Body of pancreas (tissue), 4 donors: ENCODE results near the gene NKTR.

Experiments used
- CTCF ChIP-seq, 7 experiments: fragments of 450-650 bp in 4 of 7; fragments of 200-600 bp in 3 of 7; sonication (generic) in 3 of 7; IDR thresholded peaks; one replicate each; pipeline ENCODE4 v1.5.1; 2016 to 2019; ENCODE audit warnings: antibody characterized with exemption in 7 of 7
- POLR2A ChIP-seq, 3 donors: fragments of 450-650 bp; IDR thresholded peaks; one replicate each; pipeline ENCODE4 v1.6.1; 2016; ENCODE audit warnings: antibody characterized with exemption in 3 of 3, mild to moderate bottlenecking in 2 of 3

- TF ChIP-seq CTCF (IDR thresholded peaks at IDR 0.05) (no peak), POLR2A (IDR thresholded peaks at IDR 0.05) (no peak)
These were observed 96.1 kb downstream of the NKTR start for GRCh38 chr3:42696356-42697288.
